HepG2 (cell line): ENCODE measurements around the gene WDHD1. TPM values are rescaled to one million over a fixed set of nuclear protein-coding genes. Genes with fewer than 3 reads are reported as not detected.

Experiments used
- ATAC-seq: fragments of 200-7000 bp; cut with Tn5 transposase; 3 replicates; pipeline ENCODE4 v1.9.1; 2020; ENCODE audit warnings: mild to moderate bottlenecking, moderate library complexity
- BruUV-seq: library from RNA; stranded (reverse); fragments of 400-500 nt; replicated peaks from 2 replicates; lab custom pipeline; 2021; lab: Mats Ljungman, UMichigan
- CTCF ChIA-PET: fragments of 300-600 bp; formaldehyde crosslinking; extraction: SDS; loops from one replicate; lab custom pipeline; 2021; ENCODE audit warnings: low total read pairs, inconsistent platforms, low intra/inter-chr PET ratio; lab: Yijun Ruan, JAX
- POLR2A ChIA-PET: fragments of 350-600 bp; sonication (Branson Sonifier 250); formaldehyde crosslinking; loops from one replicate; lab custom pipeline; 2020; ENCODE audit warnings: antibody characterized with exemption, inconsistent platforms; lab: Yijun Ruan, JAX
- DNase-seq: peaks from one replicate; pipeline ENCODE4 v3.0.0-alpha.2; 2015; ENCODE audit warnings: low spot score
- FAIRE-seq: peaks from 3 replicates; lab custom pipeline; 2011; peaks lifted over from hg19 to GRCh38; lab: Jason Lieb, UNC
- H2AFZ ChIP-seq: one replicate; pipeline ENCODE4 v1.6.1; 2011; ENCODE audit warnings: low read length, inconsistent platforms
- H3K27ac ChIP-seq: fragments of 300-600 bp; 3 replicates; pipeline ENCODE4 v1.8.0; 2011; ENCODE audit warnings: mixed run types, mild to moderate bottlenecking, mixed read lengths, low read length, inconsistent platforms; ENCODE audit not compliant: insufficient read depth; ENCODE audit errors: extremely low read length
- H3K27me3 ChIP-seq, 2 experiments: fragments of 200-600 bp in 1 of 2; 2 replicates in 1 of 2; 3 replicates in 1 of 2; pipeline versions ENCODE4 v1.6.0 to v1.8.0; 2011; ENCODE audit warnings: low read length in 2 of 2, mild to moderate bottlenecking in 2 of 2, moderate library complexity in 2 of 2, inconsistent platforms in 1 of 2; ENCODE audit not compliant: insufficient read depth in 2 of 2, control insufficient read depth in 1 of 2
- H3K36me3 ChIP-seq, 2 experiments: fragments of 200-600 bp in 1 of 2; replicated peaks in 1 of 2; 2 replicates in 1 of 2; 3 replicates in 1 of 2; pipeline versions ENCODE4 v1.5.1 to v1.8.0; 2011; ENCODE audit warnings: low read length in 2 of 2, inconsistent platforms in 1 of 2; ENCODE audit not compliant: insufficient read depth in 2 of 2, control insufficient read depth in 1 of 2
- H3K4me1 ChIP-seq: 2 replicates; pipeline ENCODE4 v1.5.1; 2012; ENCODE audit warnings: low read length, inconsistent platforms; ENCODE audit not compliant: insufficient read depth
- H3K4me2 ChIP-seq: 2 replicates; pipeline ENCODE4 v1.6.0; 2011; ENCODE audit warnings: low read depth, low read length, inconsistent platforms
- H3K4me3 ChIP-seq, 3 experiments: fragments of 200-600 bp in 1 of 3; sonication (generic), shearing (Covaris generic) in 1 of 3; replicated peaks in 1 of 3; 2 replicates each; pipeline ENCODE4 v1.5.1; 2011 to 2016; ENCODE audit warnings: low read length in 3 of 3, inconsistent platforms in 2 of 3, low read depth in 2 of 3, mild to moderate bottlenecking in 2 of 3, control low read depth in 1 of 3, mixed read lengths in 1 of 3; ENCODE audit not compliant: insufficient read depth in 1 of 3
- H3K79me2 ChIP-seq: one replicate; pipeline ENCODE4 v1.6.1; 2011; ENCODE audit warnings: low read length, inconsistent platforms; ENCODE audit not compliant: insufficient read depth
- H3K9ac ChIP-seq: 2 replicates; pipeline ENCODE4 v1.6.0; 2011; ENCODE audit warnings: mild to moderate bottlenecking, low read depth, low read length, inconsistent platforms; ENCODE audit not compliant: insufficient read depth
- H3K9me3 ChIP-seq: 2 replicates; pipeline ENCODE4 v1.5.1; 2012; ENCODE audit warnings: mild to moderate bottlenecking, low read length
- H4K20me1 ChIP-seq: 2 replicates; pipeline ENCODE4 v1.6.0; 2011; ENCODE audit warnings: inconsistent platforms, mild to moderate bottlenecking, low read length, moderate library complexity; ENCODE audit not compliant: insufficient read depth
- ARNTL ChIP-seq: sonication (generic); formaldehyde crosslinking; IDR thresholded peaks from 2 replicates; pipeline ENCODE4 v1.4.0; 2020; ENCODE audit warnings: mild to moderate bottlenecking, missing genetic modification reagents
- GLI4 ChIP-seq: sonication (generic); formaldehyde crosslinking; IDR thresholded peaks from 2 replicates; pipeline ENCODE4 v1.5.1; 2020; ENCODE audit warnings: missing genetic modification reagents, mild to moderate bottlenecking, moderate library complexity, borderline replicate concordance
- HMGXB3 ChIP-seq: sonication (generic); formaldehyde crosslinking; IDR thresholded peaks from 2 replicates; pipeline ENCODE4 v1.4.0; 2020; ENCODE audit warnings: missing genetic modification reagents, borderline replicate concordance
- JUND ChIP-seq: sonication (generic); formaldehyde crosslinking; IDR thresholded peaks from 2 replicates; pipeline ENCODE4 v1.8.0; 2022; ENCODE audit warnings: mild to moderate bottlenecking, missing genetic modification reagents
- MXD1 ChIP-seq: sonication (generic); formaldehyde crosslinking; IDR thresholded peaks from 2 replicates; pipeline ENCODE4 v1.4.0; 2020; ENCODE audit warnings: mild to moderate bottlenecking, missing genetic modification reagents
- PATZ1 ChIP-seq: sonication (generic); formaldehyde crosslinking; IDR thresholded peaks from 2 replicates; pipeline ENCODE4 v1.4.0; 2020; ENCODE audit warnings: missing genetic modification reagents
- SRY ChIP-seq: sonication (generic); formaldehyde crosslinking; IDR thresholded peaks from 2 replicates; pipeline ENCODE4 v1.8.0; 2022; ENCODE audit warnings: mild to moderate bottlenecking, missing genetic modification reagents
- ZBTB33 ChIP-seq: sonication (generic); formaldehyde crosslinking; IDR thresholded peaks from 2 replicates; pipeline ENCODE4 v1.4.0; 2020; ENCODE audit warnings: missing genetic modification reagents
- ZNF18 ChIP-seq: sonication (generic); formaldehyde crosslinking; IDR thresholded peaks from 2 replicates; pipeline ENCODE4 v1.8.0; 2022; ENCODE audit warnings: mild to moderate bottlenecking, missing genetic modification reagents; ENCODE audit not compliant: insufficient replicate concordance
- ZNF234 ChIP-seq: sonication (generic); formaldehyde crosslinking; conservative IDR thresholded peaks from 2 replicates; pipeline ENCODE4 v1.5.1; 2020; ENCODE audit warnings: mild to moderate bottlenecking, missing genetic modification reagents
- ZNF746 ChIP-seq: sonication (generic); formaldehyde crosslinking; IDR thresholded peaks from 2 replicates; pipeline ENCODE4 v1.8.0; 2022; ENCODE audit warnings: mild to moderate bottlenecking, missing genetic modification reagents
- ZNF772 ChIP-seq: sonication (generic); formaldehyde crosslinking; IDR thresholded peaks from 2 replicates; pipeline ENCODE4 v1.5.0; 2020; ENCODE audit warnings: mild to moderate bottlenecking, missing genetic modification reagents
- ZSCAN21 ChIP-seq: sonication (generic); formaldehyde crosslinking; IDR thresholded peaks from 2 replicates; pipeline ENCODE4 v1.8.0; 2022; ENCODE audit warnings: mild to moderate bottlenecking, missing genetic modification reagents, moderate library complexity, borderline replicate concordance
- in situ Hi-C: cut with HindIII; loops from 2 replicates; pipeline ENCODE4 v1.10.0; 2017; ENCODE audit warnings: low pct_unique_long_range_greater_than_20kb; ENCODE audit not compliant: extremely low pct_ligation_motif_present
- intact Hi-C: fragments of 100-400 bp; cut with micrococcal nuclease; formaldehyde crosslinking; loops from one replicate; pipeline ENCODE4 v1.10.0; 2022; ENCODE audit not compliant: unreplicated experiment
- polyA plus RNA-seq, 8 experiments: library from polyadenylated mRNA; depleted of rRNA in 3 of 8; stranded (reverse) in 7 of 8; unstranded in 1 of 8; fragments of >200 nt; fragmentation: Illumina TruSeq in 4 of 8; extraction: Trizol in 4 of 8; gene quantifications; 2 replicates each; pipeline versions ENCODE4 v1.2.1 to v1.2.3, GENCODE V29; 2011 to 2016; ENCODE audit warnings: low read depth in 4 of 8, missing spikeins in 1 of 8, mixed read lengths in 1 of 8; ENCODE audit not compliant: insufficient read depth in 1 of 8
- total RNA-seq, 5 experiments: library from RNA; depleted of rRNA; stranded (reverse); fragments of >200 nt; fragmentation: Illumina TruSeq; extraction: Trizol; gene quantifications; 2 replicates each; pipeline ENCODE4 v1.2.3, GENCODE V29; 2016; ENCODE audit warnings: low read depth in 1 of 5

The WDHD1 gene
- total and polyA plus RNA-seq, 2 of the 13 experiments (the other 11 are each of a cell fraction or from before 2014, with no cell fraction given): 5.5 to 27.5 TPM

GRCh38 chr14:54931101-54931500, 95.8 kb downstream of the WDHD1 start (continued):
- TF ChIP-seq HMGXB3 (CRISPR knock-in tag): no peak
- TF ChIP-seq ZNF18 (CRISPR knock-in tag): no peak
- TF ChIP-seq ZNF746 (CRISPR knock-in tag): no peak
- TF ChIP-seq ARNTL (CRISPR knock-in tag): no peak
- TF ChIP-seq, all 625 proteins: peak for 0

- ATAC-seq (no peak), FAIRE-seq (no peak), DNase-seq (no peak)
- intact Hi-C loops: no loop called here
- Histone ChIP-seq H3K4me1 (peaks cover 3% of the 10 kb centered on the region), H3K9ac (no peak overlapping the region), H3K79me2 (no peaks in the 10 kb centered on the region), H3K4me3 (no peak overlapping the region), H3K27me3 (no peaks in the 10 kb centered on the region), H3K36me3 (no peaks in the 10 kb centered on the region), H3K27ac (no peak overlapping the region), H2AFZ (no peak overlapping the region), H4K20me1 (no peaks in the 10 kb centered on the region), H3K4me2 (no peak overlapping the region), H3K9me3 (no peaks in the 10 kb centered on the region)
- in situ Hi-C loops: no loop called here
- ChIA-PET POLR2A (no interaction called here), CTCF (no interaction called here)
- BruUV-seq: no TSS peak
- TF ChIP-seq ZBTB33 (CRISPR knock-in tag): no peak
- no peak for TF ChIP-seq JUND (CRISPR knock-in tag)
- TF ChIP-seq ZNF234 (CRISPR knock-in tag): no peak
- no peak for TF ChIP-seq SRY (CRISPR knock-in tag)
- TF ChIP-seq MXD1 (CRISPR knock-in tag): no peak
- no peak for TF ChIP-seq ZSCAN21 (CRISPR knock-in tag)
- TF ChIP-seq PATZ1 (CRISPR knock-in tag): no peak
- no peak for TF ChIP-seq ZNF772 (CRISPR knock-in tag)
- no peak for TF ChIP-seq GLI4 (CRISPR knock-in tag)
Measured at GRCh38 chr14:54929556-54929955, 97.3 kb downstream of the WDHD1 start.
